GM12891 (cell line): ENCODE measurements around the gene DIP2B.

Source experiments
- PAX5 ChIP-seq: IDR thresholded peaks from 2 replicates; pipeline ENCODE4 v1.6.1; 2011; ENCODE audit warnings: low read length, moderate library complexity, mild to moderate bottlenecking; ENCODE audit not compliant: insufficient read depth, severe bottlenecking
- POLR2A ChIP-seq: IDR thresholded peaks from 2 replicates; pipeline ENCODE4 v1.6.1; 2011; ENCODE audit warnings: low read depth, low read length, control low read depth
- POLR2AphosphoS5 ChIP-seq: IDR thresholded peaks from 2 replicates; pipeline ENCODE4 v1.6.1; 2011; ENCODE audit warnings: low read depth, low read length, control low read depth
- POU2F2 ChIP-seq: IDR thresholded peaks from 2 replicates; pipeline ENCODE4 v1.6.1; 2011; ENCODE audit warnings: low read depth, mild to moderate bottlenecking, control low read depth, low read length, moderate library complexity
- SPI1 ChIP-seq: IDR thresholded peaks from 2 replicates; pipeline ENCODE4 v1.6.1; 2011; ENCODE audit warnings: low read depth, low read length, control low read depth
- TAF1 ChIP-seq: IDR thresholded peaks from 2 replicates; pipeline ENCODE4 v1.6.1; 2011; ENCODE audit warnings: low read depth, low read length, control low read depth

GRCh38 chr12:50617657-50618056 is 112.9 kb downstream of the DIP2B start:
- TF ChIP-seq POLR2A (no peak), POLR2AphosphoS5 (no peak), TAF1 (no peak), SPI1 (no peak), POU2F2 (no peak), PAX5 (no peak)
